HepG2 (cell line): ENCODE results near the gene RNF40. TPM values are rescaled to one million over a fixed set of nuclear protein-coding genes. Genes with fewer than 3 reads are reported as not detected.

Experiments
- ASH2L ChIP-seq: fragments of 300-600, 200-600 bp; sonication (generic); IDR thresholded peaks from 2 replicates; pipeline ENCODE4 v1.7.0; 2017; ENCODE audit warnings: low read depth, mild to moderate bottlenecking, moderate library complexity, mixed read lengths, low read length; ENCODE audit not compliant: insufficient read length
- EP300 ChIP-seq, 3 experiments: sonication (generic) in 1 of 3; formaldehyde crosslinking in 1 of 3; IDR thresholded peaks; 2 replicates each; pipeline versions ENCODE4 v1.5.1 to v1.6.1; 2011 to 2020; ENCODE audit warnings: low read depth in 2 of 3, low read length in 2 of 3, borderline replicate concordance in 1 of 3, improper control_type of control experiment in 1 of 3, mild to moderate bottlenecking in 1 of 3, missing genetic modification reagents in 1 of 3, moderate library complexity in 1 of 3
- HNRNPUL1 ChIP-seq: fragments of 200-400 bp; formaldehyde crosslinking; IDR thresholded peaks from 2 replicates; pipeline ENCODE4 v1.6.1; 2017; ENCODE audit warnings: low read depth, mild to moderate bottlenecking, low read length, moderate library complexity
- KLF12 ChIP-seq: sonication (generic); formaldehyde crosslinking; IDR thresholded peaks from 2 replicates; pipeline ENCODE4 v1.4.0; 2020; ENCODE audit warnings: missing genetic modification reagents, borderline replicate concordance
- MIER2 ChIP-seq: IDR thresholded peaks from 2 replicates; pipeline ENCODE4 v1.6.1; 2016; ENCODE audit warnings: missing biosample characterization, missing genetic modification reagents
- MTA3 ChIP-seq: sonication (generic); formaldehyde crosslinking; IDR thresholded peaks from 2 replicates; pipeline ENCODE4 v1.4.0; 2020; ENCODE audit warnings: missing genetic modification reagents
- PHF21A ChIP-seq: sonication (generic); formaldehyde crosslinking; IDR thresholded peaks from 2 replicates; pipeline ENCODE4 v1.5.0; 2020; ENCODE audit warnings: mild to moderate bottlenecking, missing genetic modification reagents
- PITX1 ChIP-seq: sonication (generic); formaldehyde crosslinking; IDR thresholded peaks from 2 replicates; pipeline ENCODE4 v1.5.1; 2020; ENCODE audit warnings: mild to moderate bottlenecking, missing genetic modification reagents
- SP5 ChIP-seq: IDR thresholded peaks from 2 replicates; pipeline ENCODE4 v1.6.1; 2016; ENCODE audit warnings: low read depth, borderline replicate concordance
- THAP11 ChIP-seq: IDR thresholded peaks from 2 replicates; pipeline ENCODE4 v1.6.1; 2016; ENCODE audit warnings: missing biosample characterization, missing genetic modification reagents
- ZNF558 ChIP-seq: sonication (generic); formaldehyde crosslinking; IDR thresholded peaks from 2 replicates; pipeline ENCODE4 v1.9.0; 2022; ENCODE audit warnings: mild to moderate bottlenecking, missing genetic modification reagents, borderline replicate concordance
- ZNF878 ChIP-seq: sonication (generic); formaldehyde crosslinking; IDR thresholded peaks from 2 replicates; pipeline ENCODE4 v1.8.1; 2023; ENCODE audit warnings: mild to moderate bottlenecking, missing genetic modification reagents, moderate library complexity
- ZSCAN25 ChIP-seq: sonication (generic); formaldehyde crosslinking; IDR thresholded peaks from 2 replicates; pipeline ENCODE4 v1.8.0; 2022; ENCODE audit warnings: mild to moderate bottlenecking, missing genetic modification reagents
- polyA plus RNA-seq, 8 experiments: library from polyadenylated mRNA; depleted of rRNA in 3 of 8; stranded (reverse) in 7 of 8; unstranded in 1 of 8; fragments of >200 nt; fragmentation: Illumina TruSeq in 4 of 8; extraction: Trizol in 4 of 8; gene quantifications; 2 replicates each; pipeline versions ENCODE4 v1.2.1 to v1.2.3, GENCODE V29; 2011 to 2016; ENCODE audit warnings: low read depth in 4 of 8, missing spikeins in 1 of 8, mixed read lengths in 1 of 8; ENCODE audit not compliant: insufficient read depth in 1 of 8
- total RNA-seq, 5 experiments: library from RNA; depleted of rRNA; stranded (reverse); fragments of >200 nt; fragmentation: Illumina TruSeq; extraction: Trizol; gene quantifications; 2 replicates each; pipeline ENCODE4 v1.2.3, GENCODE V29; 2016; ENCODE audit warnings: low read depth in 1 of 5
- TF ChIP-seq, protein P1 (sequence below): sonication (generic); formaldehyde crosslinking; IDR thresholded peaks from 2 replicates; pipeline ENCODE4 v1.9.0; 2022; ENCODE audit warnings: low read depth, missing genetic modification reagents
- TF ChIP-seq, protein P2 (sequence below): sonication (generic); formaldehyde crosslinking; IDR thresholded peaks from 2 replicates; pipeline ENCODE4 v1.5.0; 2020; ENCODE audit warnings: missing genetic modification reagents, mild to moderate bottlenecking, borderline replicate concordance
- TF ChIP-seq, protein P3 (sequence below): sonication (generic); formaldehyde crosslinking; IDR thresholded peaks from 2 replicates; pipeline ENCODE4 v1.5.0; 2020; ENCODE audit warnings: mild to moderate bottlenecking, missing genetic modification reagents, moderate library complexity
- TF ChIP-seq, protein P4 (sequence below): sonication (generic); formaldehyde crosslinking; IDR thresholded peaks from 2 replicates; pipeline ENCODE4 v1.4.0; 2020; ENCODE audit warnings: mild to moderate bottlenecking, missing genetic modification reagents
- TF ChIP-seq, protein P5 (sequence below): IDR thresholded peaks from 2 replicates; pipeline ENCODE4 v1.6.1; 2018; ENCODE audit warnings: missing genetic modification reagents

Gene RNF40
- total and polyA plus RNA-seq, 2 of the 13 experiments (the other 11 are each of a cell fraction or from before 2014, with no cell fraction given) = 84.0 to 85.6 TPM

DNA sequence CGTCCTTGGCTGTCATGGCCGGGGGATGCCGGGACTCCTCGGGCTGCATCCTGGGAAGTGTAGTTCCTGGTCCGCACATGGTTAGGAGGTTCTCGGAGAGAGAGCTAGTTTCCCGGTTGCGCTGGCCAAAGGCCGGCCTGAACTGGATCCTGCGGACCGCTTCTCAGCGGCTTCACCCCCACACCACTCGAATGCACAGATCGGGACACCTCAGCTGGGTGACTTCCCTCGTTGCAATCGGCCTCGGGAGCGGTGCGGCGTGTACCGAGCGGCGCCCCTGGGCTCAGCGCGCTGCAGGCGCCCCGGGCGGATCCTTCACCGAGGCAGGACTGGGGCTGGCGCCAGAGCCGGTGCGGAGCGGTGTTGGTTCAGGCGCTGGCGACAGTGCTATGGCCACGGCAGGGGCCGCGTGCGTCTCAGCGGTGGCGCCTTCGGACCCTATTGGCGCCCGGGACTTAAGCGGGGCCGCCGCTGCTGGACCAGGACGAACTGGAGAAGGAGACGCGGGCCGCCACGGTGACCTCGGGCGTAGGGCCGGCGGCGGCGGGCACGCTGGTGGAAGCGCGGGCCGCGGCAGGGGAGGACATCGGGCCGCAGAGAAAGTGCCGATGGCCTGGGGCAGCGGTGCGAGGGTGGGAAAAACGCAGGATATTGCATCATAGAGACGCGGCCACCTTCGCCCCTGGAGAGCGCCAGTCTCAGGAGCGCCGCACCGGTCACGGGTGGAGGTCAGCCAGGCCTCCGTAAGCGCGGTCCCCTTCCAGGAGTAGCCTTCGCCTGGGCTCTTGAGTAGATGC lies 13.5 kb downstream of the RNF40 start (continued):
- TF ChIP-seq, protein P1, sequence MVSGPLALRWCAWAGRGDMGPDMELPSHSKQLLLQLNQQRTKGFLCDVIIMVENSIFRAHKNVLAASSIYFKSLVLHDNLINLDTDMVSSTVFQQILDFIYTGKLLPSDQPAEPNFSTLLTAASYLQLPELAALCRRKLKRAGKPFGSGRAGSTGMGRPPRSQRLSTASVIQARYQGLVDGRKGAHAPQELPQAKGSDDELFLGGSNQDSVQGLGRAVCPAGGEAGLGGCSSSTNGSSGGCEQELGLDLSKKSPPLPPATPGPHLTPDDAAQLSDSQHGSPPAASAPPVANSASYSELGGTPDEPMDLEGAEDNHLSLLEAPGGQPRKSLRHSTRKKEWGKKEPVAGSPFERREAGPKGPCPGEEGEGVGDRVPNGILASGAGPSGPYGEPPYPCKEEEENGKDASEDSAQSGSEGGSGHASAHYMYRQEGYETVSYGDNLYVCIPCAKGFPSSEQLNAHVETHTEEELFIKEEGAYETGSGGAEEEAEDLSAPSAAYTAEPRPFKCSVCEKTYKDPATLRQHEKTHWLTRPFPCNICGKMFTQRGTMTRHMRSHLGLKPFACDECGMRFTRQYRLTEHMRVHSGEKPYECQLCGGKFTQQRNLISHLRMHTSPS (CRISPR knock-in tag) = peak; percentile 2; the same call in 1 of the 2 replicates
- TF ChIP-seq MTA3 (CRISPR knock-in tag) (no peak), EP300 (IDR thresholded peaks at IDR 0.05; ENCODE audit: low read depth in 2 of 2, low read length in 2 of 2) (peak; percentile 6 to 39; a peak in 1 of 4 replicates), EP300 (CRISPR knock-in tag; IDR thresholded peaks at IDR 0.05; ENCODE audit: borderline replicate concordance) (no peak; the same call in none of the 2 replicates), HNRNPUL1 (0 out of 2 replicates have a peak, but pooled peaks have one; percentile 53), SP5 (CRISPR knock-in tag) (no peak; the same call in 1 of the 2 replicates), ZSCAN25 (CRISPR knock-in tag) (peak; percentile 76), MIER2 (CRISPR knock-in tag) (0 out of 2 replicates have a peak, but pooled peaks have one; percentile 32), ZNF878 (CRISPR knock-in tag) (peak; percentile 79; the same call in 1 of the 2 replicates), ZNF558 (peak; percentile 17; the same call in 1 of the 2 replicates), THAP11 (CRISPR knock-in tag) (peak; percentile 98), PITX1 (CRISPR knock-in tag) (0 out of 2 replicates have a peak, but pooled peaks have one; percentile 29), PHF21A (CRISPR knock-in tag) (peak; percentile 51; the same call in 1 of the 2 replicates), KLF12 (CRISPR knock-in tag) (peak; percentile 100), ASH2L (peak; percentile 84)
- TF ChIP-seq, protein P2, sequence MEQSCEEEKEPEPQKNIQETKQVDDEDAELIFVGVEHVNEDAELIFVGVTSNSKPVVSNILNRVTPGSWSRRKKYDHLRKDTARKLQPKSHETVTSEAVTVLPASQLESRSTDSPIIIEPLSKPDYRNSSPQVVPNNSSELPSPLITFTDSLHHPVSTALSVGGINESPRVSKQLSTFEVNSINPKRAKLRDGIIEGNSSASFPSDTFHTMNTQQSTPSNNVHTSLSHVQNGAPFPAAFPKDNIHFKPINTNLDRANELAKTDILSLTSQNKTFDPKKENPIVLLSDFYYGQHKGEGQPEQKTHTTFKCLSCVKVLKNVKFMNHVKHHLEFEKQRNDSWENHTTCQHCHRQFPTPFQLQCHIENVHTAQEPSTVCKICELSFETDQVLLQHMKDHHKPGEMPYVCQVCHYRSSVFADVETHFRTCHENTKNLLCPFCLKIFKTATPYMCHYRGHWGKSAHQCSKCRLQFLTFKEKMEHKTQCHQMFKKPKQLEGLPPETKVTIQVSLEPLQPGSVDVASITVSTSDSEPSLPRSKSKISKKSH (CRISPR knock-in tag) = no peak; the same call in 1 of the 2 replicates
- TF ChIP-seq, protein P3, sequence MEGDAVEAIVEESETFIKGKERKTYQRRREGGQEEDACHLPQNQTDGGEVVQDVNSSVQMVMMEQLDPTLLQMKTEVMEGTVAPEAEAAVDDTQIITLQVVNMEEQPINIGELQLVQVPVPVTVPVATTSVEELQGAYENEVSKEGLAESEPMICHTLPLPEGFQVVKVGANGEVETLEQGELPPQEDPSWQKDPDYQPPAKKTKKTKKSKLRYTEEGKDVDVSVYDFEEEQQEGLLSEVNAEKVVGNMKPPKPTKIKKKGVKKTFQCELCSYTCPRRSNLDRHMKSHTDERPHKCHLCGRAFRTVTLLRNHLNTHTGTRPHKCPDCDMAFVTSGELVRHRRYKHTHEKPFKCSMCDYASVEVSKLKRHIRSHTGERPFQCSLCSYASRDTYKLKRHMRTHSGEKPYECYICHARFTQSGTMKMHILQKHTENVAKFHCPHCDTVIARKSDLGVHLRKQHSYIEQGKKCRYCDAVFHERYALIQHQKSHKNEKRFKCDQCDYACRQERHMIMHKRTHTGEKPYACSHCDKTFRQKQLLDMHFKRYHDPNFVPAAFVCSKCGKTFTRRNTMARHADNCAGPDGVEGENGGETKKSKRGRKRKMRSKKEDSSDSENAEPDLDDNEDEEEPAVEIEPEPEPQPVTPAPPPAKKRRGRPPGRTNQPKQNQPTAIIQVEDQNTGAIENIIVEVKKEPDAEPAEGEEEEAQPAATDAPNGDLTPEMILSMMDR (CRISPR knock-in tag) = peak; percentile 34
- TF ChIP-seq, protein P4, sequence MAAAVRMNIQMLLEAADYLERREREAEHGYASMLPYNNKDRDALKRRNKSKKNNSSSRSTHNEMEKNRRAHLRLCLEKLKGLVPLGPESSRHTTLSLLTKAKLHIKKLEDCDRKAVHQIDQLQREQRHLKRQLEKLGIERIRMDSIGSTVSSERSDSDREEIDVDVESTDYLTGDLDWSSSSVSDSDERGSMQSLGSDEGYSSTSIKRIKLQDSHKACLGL (CRISPR knock-in tag) = peak; percentile 71; the same call in 1 of the 2 replicates
- TF ChIP-seq, protein P5, sequence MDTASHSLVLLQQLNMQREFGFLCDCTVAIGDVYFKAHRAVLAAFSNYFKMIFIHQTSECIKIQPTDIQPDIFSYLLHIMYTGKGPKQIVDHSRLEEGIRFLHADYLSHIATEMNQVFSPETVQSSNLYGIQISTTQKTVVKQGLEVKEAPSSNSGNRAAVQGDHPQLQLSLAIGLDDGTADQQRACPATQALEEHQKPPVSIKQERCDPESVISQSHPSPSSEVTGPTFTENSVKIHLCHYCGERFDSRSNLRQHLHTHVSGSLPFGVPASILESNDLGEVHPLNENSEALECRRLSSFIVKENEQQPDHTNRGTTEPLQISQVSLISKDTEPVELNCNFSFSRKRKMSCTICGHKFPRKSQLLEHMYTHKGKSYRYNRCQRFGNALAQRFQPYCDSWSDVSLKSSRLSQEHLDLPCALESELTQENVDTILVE (CRISPR knock-in tag) = peak; percentile 85; the same call in 1 of the 2 replicates
